ENCODE results near the gene ITSN2. TPM values are rescaled to one million over a fixed set of nuclear protein-coding genes. Genes with fewer than 3 reads are reported as not detected.

Gene ITSN2
- total and polyA plus RNA-seq, 2 of the 8 experiments (the other 6 are each of a cell fraction or from before 2014, with no cell fraction given): 9.3 to 17.0 TPM

DNA sequence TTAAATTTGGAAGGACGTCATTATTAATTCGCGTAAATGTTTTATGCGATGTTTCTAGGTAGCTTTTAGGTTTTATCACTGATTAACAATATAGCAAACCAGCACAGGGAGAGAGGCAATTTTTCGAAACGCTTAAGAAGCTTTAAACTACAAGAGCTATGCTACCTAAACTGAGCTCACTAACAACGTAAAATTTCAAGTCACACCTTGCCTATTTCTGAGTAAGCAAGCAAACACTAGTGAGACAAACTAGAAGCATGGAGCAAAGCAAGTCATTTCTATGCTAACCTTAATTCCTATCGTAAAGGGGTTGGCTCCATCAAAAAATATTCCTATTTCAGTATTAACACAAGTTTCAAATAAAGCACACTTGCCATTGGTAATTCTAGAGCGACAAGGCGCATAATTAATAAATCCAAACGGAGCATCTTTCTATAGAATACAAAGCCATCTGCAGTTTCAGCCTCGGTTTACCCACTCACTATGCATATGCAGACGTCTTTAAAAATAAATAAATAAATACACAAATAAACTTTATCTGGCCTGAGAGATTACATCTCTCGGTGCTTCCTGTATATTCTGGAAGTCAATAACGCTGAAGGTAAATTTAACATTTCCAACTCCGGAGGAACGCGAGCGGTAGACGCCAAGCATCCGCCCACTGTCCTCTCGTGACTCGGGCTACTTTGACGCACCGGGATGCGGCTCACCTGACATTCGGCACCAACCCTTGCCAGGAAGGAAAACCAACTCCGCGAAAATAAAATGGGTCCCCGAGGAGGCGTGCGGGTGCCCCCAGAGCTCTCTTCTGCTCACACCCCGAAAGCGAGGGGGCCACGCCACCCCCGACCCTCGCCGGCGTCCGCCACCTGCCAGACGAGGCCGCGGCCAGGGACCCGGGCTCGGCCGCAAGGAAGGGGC lies 947 bp downstream of the ITSN2 start (continued):
- TF ChIP-seq RXRA (IDR thresholded peaks at IDR 0.05; ENCODE audit: insufficient read depth, low read depth, low read length) (no peak), CBX8 (IDR thresholded peaks at IDR 0.05; ENCODE audit: borderline replicate concordance, low read depth, low read length) (no peak), TCF12 (IDR thresholded peaks at IDR 0.05; ENCODE audit: low read depth, low read length) (no peak), CHD1 (IDR thresholded peaks at IDR 0.05; ENCODE audit: low read depth, low read length) (no peak), RBBP5 (IDR thresholded peaks at IDR 0.05; ENCODE audit: borderline replicate concordance, low read depth, low read length) (no peak), CTCF (IDR thresholded peaks at IDR 0.05; ENCODE audit: control extremely low read depth in 1 of 3, insufficient read depth in 1 of 3, low read depth in 1 of 3, low read length in 3 of 3) (no peak), SP4 (IDR thresholded peaks at IDR 0.05; ENCODE audit: low read length) (no peak), RNF2 (IDR thresholded peaks at IDR 0.05; ENCODE audit: borderline replicate concordance, low read depth, low read length, missing control alignments, poor library complexity, severe bottlenecking) (no peak), KDM4A (IDR thresholded peaks at IDR 0.05; ENCODE audit: low read depth, low read length, severe bottlenecking) (no peak), SP2 (IDR thresholded peaks at IDR 0.05; ENCODE audit: low read length) (no peak), NANOG (IDR thresholded peaks at IDR 0.05; ENCODE audit: insufficient read depth, low read depth, low read length, poor library complexity, severe bottlenecking) (no peak), GTF2F1 (IDR thresholded peaks at IDR 0.05; ENCODE audit: borderline replicate concordance, low read depth, low read length) (no peak), YY1 (IDR thresholded peaks at IDR 0.05; ENCODE audit: low read depth, low read length) (no peak), TAF7 (optimal IDR thresholded peaks at IDR 0.05; ENCODE audit: borderline replicate concordance, low read depth, low read length) (no peak), JUND (IDR thresholded peaks at IDR 0.05; ENCODE audit: low read length) (no peak), POLR2A (IDR thresholded peaks at IDR 0.05; ENCODE audit: control extremely low read depth in 1 of 2, low read depth in 2 of 2, low read length in 2 of 2) (no peak), SIN3A (conservative IDR thresholded peaks at IDR 0.05 in 1 of 2, IDR thresholded peaks at IDR 0.05 in 1 of 2; ENCODE audit: low read depth in 1 of 2, low read length in 2 of 2) (0 out of 4 replicates have a peak, but pooled peaks of 1 of the 2 experiments have one; percentile 33), SRF (IDR thresholded peaks at IDR 0.05; ENCODE audit: low read depth, low read length) (no peak)
- TF ChIP-seq, protein P1, sequence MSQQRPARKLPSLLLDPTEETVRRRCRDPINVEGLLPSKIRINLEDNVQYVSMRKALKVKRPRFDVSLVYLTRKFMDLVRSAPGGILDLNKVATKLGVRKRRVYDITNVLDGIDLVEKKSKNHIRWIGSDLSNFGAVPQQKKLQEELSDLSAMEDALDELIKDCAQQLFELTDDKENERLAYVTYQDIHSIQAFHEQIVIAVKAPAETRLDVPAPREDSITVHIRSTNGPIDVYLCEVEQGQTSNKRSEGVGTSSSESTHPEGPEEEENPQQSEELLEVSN (IDR thresholded peaks at IDR 0.05): peak; percentile 52; the same call in 1 of the 2 replicates
- TF ChIP-seq, protein P2, sequence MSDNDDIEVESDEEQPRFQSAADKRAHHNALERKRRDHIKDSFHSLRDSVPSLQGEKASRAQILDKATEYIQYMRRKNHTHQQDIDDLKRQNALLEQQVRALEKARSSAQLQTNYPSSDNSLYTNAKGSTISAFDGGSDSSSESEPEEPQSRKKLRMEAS (IDR thresholded peaks at IDR 0.05): peak; percentile 69

Data from H1 (cell line).